ENCODE measurements around the gene LBP. TPM values are rescaled to one million over a fixed set of nuclear protein-coding genes. Genes with fewer than 3 reads are reported as not detected.
A peak's percentile ranks its signal among the peaks of the same experiment; 100 is the strongest.
"Not testable (repeated sequence)": the region's sequence is repeated elsewhere in the genome, so short reads cannot be mapped to it uniquely, and the experiment has no call there.

Gene LBP
- total RNA-seq, 2 donors from 2014 or later = 0.54 to 1.7 TPM

- Histone ChIP-seq H3K36me3 (no peaks in the 10 kb centered on the region), H3K4me1 (ENCODE audit: control insufficient read depth in 1 of 2, low read depth in 2 of 2) (peaks cover 7 to 17% of the 10 kb centered on the region in 2 donors), H3K27ac (no peak overlapping the region), H3K27me3 (replicated peaks; ENCODE audit: insufficient read depth) (no peaks in the 10 kb centered on the region), H3K9me3 (no peaks in the 10 kb centered on the region), H3K4me3 (no peak overlapping the region)
- DNase-seq (ENCODE audit: low spot score) = no peak
- no peak for ATAC-seq (ENCODE audit: insufficient number of reproducible peaks, low FRiP score, low read depth)
- TF ChIP-seq CTCF (IDR thresholded peaks at IDR 0.05) = no peak
Measured at GRCh38 chr20:38392356-38392755, 46.1 kb downstream of the LBP start.

- ATAC-seq (ENCODE audit: insufficient number of reproducible peaks, low FRiP score, low read depth) (no peak), DNase-seq (ENCODE audit: low spot score) (no peak)
- no peaks in the 10 kb centered on the region for H3K9me3 ChIP-seq
- no peaks in the 10 kb centered on the region for H3K36me3 ChIP-seq
- H3K27me3 ChIP-seq (replicated peaks; ENCODE audit: insufficient read depth) = no peaks in the 10 kb centered on the region
- H3K4me3 ChIP-seq = no peak overlapping the region
- peaks cover 7 to 17% of the 10 kb centered on the region in 2 donors for H3K4me1 ChIP-seq (ENCODE audit: control insufficient read depth in 1 of 2, low read depth in 2 of 2)
- TF ChIP-seq CTCF (IDR thresholded peaks at IDR 0.05) = no peak
- no peak overlapping the region for H3K27ac ChIP-seq
Measured at GRCh38 chr20:38393259-38393658, 47.0 kb downstream of the LBP start.

- no peaks in the 10 kb centered on the region for H3K36me3 ChIP-seq
- DNase-seq (ENCODE audit: low spot score) (no peak), ATAC-seq (ENCODE audit: insufficient number of reproducible peaks, low FRiP score, low read depth) (no peak)
- no peaks in the 10 kb centered on the region for H3K9me3 ChIP-seq
- H3K4me3 ChIP-seq = no peak overlapping the region
- H3K27ac ChIP-seq = peak overlapping the region; percentile 50 to 63
- H3K27me3 ChIP-seq (replicated peaks; ENCODE audit: insufficient read depth) = no peaks in the 10 kb centered on the region
- peaks cover 7 to 17% of the 10 kb centered on the region in 2 donors for H3K4me1 ChIP-seq (ENCODE audit: control insufficient read depth in 1 of 2, low read depth in 2 of 2)
- no peak for TF ChIP-seq CTCF (IDR thresholded peaks at IDR 0.05)
Measured at GRCh38 chr20:38395165-38395564, 48.9 kb downstream of the LBP start.

- not testable (repeated sequence) for H3K36me3 ChIP-seq; H3K27me3 ChIP-seq (replicated peaks; ENCODE audit: insufficient read depth); H3K9me3 ChIP-seq; H3K4me3 ChIP-seq; DNase-seq (ENCODE audit: low spot score); ATAC-seq (ENCODE audit: insufficient number of reproducible peaks, low FRiP score, low read depth)
- Histone ChIP-seq H3K27ac (peak overlapping the region; percentile 45 to 50), H3K4me1 (ENCODE audit: control insufficient read depth in 1 of 2, low read depth in 2 of 2) (peaks cover 7 to 17% of the 10 kb centered on the region in 2 donors)
Measured at GRCh38 chr20:38395751-38396395, 49.6 kb downstream of the LBP start.

GRCh38 chr20:38402089-38402488 lies 55.8 kb downstream of the LBP start:
- Histone ChIP-seq H3K27ac (no peak overlapping the region), H3K27me3 (replicated peaks; ENCODE audit: insufficient read depth) (no peaks in the 10 kb centered on the region), H3K4me3 (no peak overlapping the region), H3K36me3 (no peaks in the 10 kb centered on the region), H3K9me3 (no peaks in the 10 kb centered on the region), H3K4me1 (ENCODE audit: control insufficient read depth in 1 of 2, low read depth in 2 of 2) (no peaks in the 10 kb centered on the region)
- DNase-seq (ENCODE audit: low spot score) (no peak), ATAC-seq (ENCODE audit: insufficient number of reproducible peaks, low FRiP score, low read depth) (no peak)
- no peak for TF ChIP-seq CTCF (IDR thresholded peaks at IDR 0.05)

GRCh38 chr20:38402816-38403215 lies 56.5 kb downstream of the LBP start:
- no peaks in the 10 kb centered on the region for H3K9me3 ChIP-seq
- H3K27me3 ChIP-seq (replicated peaks; ENCODE audit: insufficient read depth) = no peaks in the 10 kb centered on the region
- no peaks in the 10 kb centered on the region for H3K36me3 ChIP-seq
- no peak overlapping the region for H3K27ac ChIP-seq
- H3K4me3 ChIP-seq = no peak overlapping the region
- ATAC-seq (ENCODE audit: insufficient number of reproducible peaks, low FRiP score, low read depth) = no peak
- no peak for TF ChIP-seq CTCF (IDR thresholded peaks at IDR 0.05)
- DNase-seq (ENCODE audit: low spot score) = no peak
- H3K4me1 ChIP-seq (ENCODE audit: control insufficient read depth in 1 of 2, low read depth in 2 of 2) = no peaks in the 10 kb centered on the region
